Stimulated activated CD4-positive, alpha-beta T cell treated with anti-CD3 and anti-CD28 coated beads, Interleukin-12 subunit alpha, Interleukin-12 subunit beta, amount 100 ng/mL, for 4 hours (primary cell): ENCODE results near the gene ARID3A.

ENCODE experiments used
- DNase-seq: peaks from one replicate; pipeline ENCODE4 v3.0.0-alpha.2; 2020

Gene ARID3A

DNA sequence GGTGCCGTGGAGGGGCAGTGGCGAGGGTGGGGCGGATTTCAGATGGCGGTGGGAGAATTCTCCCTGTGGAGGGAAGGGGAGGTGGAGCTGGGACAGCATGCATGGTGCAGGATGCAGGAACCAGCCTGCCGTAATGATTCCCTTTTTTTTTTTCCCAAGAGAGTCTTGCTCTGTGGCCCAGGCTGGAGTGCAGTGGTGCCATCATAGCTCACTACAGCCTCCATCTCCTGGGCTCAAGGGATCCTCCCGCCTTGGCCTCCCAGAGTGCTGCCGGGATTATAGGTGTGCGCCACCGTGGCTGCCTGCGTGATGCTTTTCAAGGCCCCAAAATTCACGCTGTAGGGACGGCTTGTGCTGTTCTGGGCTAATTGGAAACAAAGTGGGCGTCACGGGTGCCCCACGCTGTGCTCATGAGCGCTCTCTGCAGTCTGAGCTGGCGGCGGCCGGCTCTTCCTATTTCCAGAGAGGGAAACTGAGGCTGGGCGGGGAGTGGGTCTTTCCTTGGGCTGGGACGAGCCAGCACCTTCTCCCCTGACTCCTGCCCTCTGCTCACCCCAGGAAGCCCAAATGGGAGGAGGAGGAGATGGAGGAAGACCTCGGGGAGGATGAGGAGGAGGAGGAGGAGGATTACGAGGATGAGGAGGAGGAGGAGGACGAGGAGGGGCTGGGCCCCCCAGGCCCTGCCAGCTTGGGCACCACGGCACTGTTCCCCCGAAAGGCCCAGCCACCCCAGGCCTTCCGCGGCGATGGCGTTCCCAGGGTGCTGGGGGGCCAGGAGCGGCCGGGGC is 6.2 kb downstream of the ARID3A start:
- DNase-seq = no peak

DNA sequence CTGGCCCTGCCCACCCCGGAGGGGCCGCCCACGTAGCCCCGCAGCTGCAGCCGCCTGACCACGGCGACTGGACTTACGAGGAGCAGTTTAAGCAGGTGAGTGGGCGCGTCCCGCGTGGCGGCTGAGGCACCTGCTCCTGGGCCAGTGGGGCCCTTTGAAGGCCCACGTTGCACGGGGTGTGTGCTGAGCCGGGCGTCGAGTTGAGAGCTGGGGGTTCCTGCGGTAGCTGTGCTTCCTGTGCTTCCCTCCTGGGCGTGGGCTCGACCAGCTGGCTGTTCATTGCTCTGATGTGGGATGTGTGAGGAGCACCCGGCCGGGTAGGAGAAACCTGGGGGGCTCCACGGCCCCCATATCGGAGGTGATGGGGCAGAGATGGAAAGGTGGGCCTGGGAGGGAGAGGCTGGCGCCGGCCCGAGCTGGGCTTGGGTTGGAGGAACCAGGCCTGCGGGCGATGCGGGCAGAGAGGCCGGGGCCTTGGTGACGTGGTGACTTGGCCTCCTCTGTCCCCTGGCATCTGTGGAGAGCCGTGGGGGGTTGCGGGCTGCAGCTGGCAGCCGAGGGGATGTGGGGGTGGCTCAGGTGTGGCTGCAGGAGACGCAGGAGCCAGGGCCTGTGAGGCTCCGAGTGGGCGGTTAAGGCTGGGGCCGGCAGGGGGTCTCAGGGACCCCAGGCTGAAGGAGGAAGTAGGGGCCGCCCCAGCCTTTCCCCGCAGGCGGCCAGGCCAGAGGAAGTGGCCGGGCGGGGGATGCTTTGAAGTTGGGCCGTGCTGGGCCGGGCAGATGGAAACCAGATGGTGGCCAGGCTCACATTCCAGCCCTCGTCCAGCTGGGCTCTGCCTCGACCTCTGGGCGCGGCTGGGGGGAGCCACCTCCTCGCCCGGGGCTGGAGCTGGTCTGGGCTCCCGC is 7.1 kb downstream of the ARID3A start:
- DNase-seq = no peak

DNA sequence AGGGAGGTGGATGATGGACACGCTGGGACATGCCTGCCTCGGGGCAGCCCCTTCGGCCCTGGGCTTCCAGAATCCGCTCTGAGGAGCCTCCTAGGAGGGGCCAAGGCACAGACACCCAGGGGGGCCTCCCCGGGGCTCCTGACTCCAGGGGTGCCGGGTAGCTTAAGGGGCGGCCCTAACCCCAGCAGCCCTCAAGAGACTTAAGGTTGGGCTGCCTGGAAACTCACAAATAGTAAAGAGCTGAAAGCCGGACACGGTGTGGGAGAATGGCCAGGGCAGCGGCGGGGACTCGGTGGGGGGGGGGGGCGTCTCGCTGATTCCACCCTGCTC is 7.7 kb downstream of the ARID3A start:
- DNase-seq = no peak

DNA sequence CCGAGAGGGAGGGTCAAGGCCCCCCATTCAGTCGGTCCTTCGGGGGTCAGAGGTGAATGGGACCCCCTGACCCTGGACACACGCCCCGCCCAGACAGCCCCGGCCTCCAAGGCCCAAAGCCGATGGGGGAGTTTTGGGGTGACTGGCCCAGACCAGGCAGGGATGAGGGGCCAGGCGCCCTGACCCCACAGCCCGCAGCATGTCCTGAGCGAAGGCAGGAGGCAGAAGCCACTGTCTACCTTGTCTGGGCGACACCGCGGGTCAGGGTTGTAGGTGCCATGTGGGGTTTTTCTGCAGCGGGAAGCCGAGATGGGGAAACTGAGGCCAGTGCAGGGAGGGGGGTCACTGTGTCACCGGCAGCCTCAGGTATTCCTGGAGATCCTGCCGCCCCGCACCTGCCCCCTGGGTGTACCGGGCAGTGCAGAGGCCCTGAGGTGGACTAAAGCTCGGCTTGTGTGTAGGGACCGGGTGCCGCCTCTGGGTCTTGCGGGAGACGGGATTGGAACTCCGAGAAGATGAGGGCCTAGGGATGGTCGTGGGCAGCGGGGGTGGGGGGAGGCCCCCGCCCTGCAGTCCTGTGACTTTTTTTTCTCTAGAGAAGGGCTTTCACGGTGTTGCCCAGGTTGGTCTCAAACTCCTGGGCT is 8.5 kb downstream of the ARID3A start:
- DNase-seq = no peak

DNA sequence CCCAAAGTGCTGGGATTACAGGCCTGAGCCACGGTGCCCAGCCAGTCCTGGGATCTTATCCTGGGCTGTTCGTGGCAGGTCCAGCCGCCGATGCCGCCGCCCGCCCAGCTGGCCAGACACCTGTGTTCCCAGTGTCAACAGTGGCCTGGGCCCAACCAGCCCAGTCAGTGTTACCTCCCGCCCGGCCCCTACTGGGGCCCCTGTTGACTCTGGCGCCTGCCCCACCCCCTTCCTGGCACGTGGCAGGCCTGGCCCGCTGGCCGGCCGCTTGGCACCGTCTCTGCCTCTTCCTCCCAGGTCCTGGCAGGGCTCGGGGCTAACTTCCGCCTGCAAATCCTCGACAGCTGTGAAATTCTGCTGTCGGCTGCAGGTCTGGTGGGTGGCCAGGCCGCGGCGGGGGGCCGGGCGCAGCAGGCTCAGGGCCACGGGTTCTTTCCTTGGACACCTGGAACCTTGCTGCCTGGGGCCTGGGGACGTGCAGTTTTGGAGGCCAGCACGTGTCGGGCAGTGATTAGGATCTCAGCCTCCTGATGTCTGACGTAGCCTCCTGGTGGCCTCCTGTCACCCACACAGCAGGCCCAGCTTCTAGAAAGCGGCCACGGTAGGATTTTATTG is 9.1 kb downstream of the ARID3A start:
- no peak for DNase-seq

DNA sequence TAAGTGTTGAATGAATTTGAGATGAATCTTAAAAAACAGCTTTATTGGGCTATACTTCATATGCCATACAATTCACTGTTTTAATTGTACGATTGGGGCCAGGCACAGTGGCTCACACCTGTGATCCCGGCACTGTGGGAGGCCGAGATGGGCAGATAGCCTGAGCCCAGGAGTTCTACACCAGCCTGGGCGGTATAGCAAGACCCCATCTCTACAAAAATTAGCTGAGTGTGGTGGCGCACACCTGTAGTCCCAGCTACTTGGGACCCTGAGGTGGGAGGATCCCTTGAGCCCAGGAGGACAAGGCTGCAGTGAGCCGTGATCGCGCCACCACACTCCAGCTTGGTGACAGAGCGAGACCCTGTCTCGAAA is 10.3 kb downstream of the ARID3A start:
- DNase-seq = no peak

DNA sequence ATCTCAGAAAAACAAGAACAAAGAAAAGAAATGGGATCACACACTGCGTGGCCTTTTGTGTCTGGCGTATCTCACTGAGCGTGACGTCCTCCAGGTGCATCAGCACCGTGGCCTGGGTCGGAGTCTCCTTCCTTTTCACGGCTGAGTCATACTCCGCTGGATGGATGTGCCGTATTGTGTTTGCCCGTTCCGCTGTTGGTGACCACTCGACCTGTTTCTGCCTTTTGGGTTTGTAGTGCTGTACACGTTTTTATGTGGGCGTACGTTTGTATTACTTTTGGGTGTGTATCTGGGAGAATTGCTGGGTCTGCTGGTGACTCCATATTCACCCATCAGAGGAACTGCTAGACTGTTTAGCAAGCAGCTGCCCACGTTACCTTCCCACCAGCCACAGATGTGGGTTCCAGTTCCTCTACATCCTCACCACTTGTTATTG is 11.4 kb downstream of the ARID3A start:
- no peak for DNase-seq

DNA sequence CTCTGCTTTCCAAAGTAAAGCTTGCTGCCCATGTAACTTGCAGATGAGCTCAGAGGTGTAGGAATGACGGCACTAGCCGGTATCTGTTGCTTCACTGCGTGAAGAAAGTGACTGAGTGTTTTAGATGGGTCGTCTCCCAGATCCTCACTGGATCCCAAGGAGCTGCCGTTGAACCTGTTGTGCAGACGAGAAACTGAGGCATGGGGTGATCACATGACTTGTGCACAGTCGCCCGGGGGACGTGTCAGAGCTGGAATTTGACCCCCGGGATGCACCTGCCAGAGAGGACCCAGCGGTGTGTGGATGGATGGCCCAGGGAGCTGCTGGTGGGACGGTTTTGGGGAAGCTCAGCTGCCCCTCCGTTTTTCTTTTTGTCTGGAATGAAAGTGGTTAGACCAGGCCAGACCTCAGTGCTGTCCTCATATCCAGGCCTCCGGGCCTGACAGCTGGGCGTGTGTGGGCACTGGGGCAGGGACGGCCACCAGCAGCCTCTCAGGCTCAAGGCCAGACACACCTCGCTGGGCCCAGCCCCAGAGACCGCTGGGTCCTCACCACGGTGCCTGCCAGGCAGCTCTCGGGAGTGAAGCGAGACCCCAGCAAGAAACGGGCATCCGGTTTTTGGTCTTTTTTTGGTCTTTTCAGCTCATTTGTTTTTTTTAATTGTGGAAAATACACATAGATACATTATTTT is 12.5 kb downstream of the ARID3A start:
- no peak for DNase-seq

DNA sequence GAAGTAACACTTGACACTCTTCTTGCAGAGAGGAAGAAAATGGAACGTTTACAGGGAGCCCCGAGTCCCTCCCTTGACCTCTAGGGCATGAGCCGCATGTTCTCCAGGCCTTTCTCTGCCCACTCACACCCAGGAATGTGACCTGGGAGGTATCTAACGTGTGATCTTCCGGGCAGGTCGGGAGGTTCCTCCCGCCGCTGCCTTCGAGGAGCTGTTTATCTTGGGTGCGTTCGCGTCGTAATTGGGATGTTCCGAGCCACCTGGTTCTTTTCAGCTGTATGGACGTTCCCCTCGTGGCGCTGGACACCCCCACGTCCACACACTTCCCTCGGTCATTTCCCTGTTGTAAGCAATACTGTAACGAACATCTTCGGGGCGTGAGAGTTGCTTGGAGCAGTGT is 13.6 kb downstream of the ARID3A start:
- DNase-seq = no peak

DNA sequence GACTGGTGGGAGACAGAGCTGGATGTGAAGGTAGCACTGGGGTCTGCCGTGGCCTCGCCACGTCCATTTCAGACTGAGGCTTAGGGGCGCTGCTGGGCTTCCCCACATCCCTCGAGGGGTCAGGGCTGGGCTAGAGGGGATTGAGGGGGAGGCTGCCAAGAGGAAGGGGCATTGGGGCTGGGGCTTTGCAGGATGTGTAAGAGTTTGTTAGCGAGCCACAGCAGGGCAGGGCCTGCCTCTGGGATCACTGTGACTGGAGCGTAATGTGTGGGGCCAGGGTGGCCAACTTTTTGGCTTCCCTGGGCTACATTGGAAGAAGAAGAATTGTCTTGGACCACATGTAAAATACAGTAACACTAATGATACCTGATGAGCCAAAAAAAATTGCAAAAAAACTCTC is 14.1 kb downstream of the ARID3A start:
- DNase-seq = no peak

DNA sequence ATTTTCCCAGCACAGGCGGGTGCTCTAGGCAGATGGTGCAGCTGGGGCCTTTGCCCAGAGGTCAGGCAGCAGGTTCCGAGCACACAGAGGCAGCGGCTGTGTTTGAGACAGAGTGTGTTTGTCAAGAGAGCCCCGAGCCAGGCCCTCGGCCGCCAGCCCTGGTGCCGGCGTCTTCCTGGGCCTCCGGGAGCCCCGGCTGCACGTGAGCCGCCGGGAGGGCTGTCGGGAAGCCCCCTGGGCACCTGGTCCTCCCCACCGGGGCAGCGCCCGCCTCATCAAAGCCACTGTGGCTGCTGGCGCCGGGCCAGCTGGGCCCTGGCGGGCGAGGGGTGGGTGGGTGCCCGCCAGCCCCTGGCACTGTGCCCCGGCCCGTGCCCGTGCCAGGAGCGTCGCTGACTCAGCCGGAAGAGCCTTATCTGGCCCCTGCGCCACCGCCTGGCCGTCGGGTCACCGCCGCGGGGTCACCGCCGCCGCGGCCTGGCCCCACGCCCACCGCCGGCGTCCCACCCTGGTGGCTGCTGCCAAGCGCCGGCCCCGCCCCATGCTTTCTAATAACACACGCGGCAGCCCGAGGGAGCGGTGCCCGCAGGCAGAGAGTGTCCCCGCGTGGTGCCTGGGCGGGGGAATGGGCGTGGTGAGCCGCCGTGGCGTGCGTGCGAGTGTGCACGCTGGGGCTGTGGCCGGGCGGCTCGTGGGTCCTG is 14.9 kb downstream of the ARID3A start:
- peak; percentile 61 for DNase-seq

DNA sequence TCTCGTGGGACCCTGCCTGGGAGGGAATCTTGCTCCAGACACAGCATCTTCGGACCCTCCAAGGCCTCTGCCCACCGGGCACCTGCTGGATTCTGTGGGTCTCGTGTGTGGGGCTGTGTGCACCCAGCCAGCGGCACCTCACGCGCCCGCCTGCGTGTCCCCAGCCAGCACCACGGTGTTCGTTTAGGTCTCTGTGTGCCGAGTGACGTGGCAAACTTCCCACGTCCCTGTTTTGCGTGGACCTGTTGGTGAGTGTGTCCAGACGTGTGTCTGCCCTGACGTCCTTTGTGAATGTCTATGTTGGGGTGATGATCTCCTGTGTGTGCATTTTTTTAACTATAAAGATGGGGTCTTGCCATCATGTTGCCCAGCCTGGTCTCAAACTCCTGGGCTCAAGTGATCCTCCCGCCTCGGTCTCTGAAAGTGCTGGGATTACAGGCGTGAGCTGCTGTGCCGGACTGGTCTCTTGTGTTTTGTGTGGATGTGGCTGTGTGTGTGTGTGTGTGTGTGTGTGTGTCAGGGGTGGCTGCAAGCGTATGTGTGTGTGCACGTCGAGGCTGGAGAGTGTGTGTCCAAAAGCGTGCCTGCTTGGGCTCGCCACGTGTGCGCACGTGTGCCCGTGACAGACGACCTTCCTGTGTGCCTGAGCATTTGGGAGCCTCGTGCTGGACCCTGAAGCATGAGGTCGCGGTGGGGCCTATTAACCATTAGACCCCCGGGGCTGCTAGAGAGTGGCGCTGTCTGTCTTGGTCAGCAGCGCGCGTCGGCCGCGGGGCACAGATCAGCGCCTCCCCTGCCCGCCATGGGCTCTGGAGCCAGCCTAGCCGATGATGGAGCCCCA is 15.7 kb downstream of the ARID3A start:
- no peak for DNase-seq

DNA sequence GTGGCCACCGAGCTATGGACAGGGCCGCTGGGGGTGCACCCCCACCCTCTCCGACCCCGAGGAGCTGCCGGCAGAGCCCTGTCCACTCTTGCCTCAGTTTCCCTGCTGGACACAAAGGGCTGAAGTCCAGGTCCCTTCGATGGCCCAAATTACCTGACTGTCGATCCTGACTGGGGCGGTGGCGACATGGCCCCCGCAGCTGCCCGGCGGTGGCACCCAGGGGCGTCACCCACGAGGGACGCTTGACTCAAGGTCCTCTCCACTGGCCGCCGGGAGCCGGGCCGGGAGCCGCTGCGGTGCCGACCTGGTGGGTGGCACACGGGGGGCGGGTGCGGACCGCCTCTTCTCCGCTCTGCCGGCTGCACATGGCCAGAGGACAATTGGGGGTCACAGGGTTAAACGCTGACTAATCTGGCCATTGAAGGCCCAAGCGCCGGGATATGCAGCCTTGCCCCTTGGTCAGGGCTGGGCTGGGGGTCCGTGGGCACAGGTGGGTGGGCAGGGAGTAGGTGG is 16.4 kb downstream of the ARID3A start:
- DNase-seq = no peak

DNA sequence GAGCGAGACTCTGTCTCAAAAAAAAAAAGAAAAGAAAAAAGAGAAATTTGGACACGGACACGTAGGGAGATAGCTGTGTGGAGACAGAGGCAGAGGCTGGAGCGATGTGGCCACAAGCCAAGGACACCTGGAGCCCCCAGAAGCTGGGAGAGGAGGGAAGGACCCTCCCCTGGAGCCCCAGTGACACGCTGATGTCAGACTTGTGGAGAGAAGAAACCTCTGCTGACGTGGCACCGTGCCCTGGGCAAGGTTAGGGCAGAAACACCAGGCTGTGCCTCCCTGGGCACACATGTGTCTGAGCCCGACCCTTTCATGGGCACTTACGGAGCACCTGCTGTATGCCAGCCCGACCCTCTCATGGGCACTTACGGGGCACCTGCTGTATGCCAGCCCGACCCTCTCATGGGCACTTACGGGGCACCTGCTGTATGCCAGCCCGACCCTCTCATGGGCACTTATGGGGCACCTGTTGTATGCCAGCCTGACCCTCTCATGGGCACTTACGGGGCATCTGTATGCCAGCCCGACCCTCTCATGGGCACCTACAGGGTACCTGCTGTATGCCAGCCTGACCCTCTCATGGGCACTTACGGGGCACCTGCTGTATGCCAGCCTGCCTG is 17.8 kb downstream of the ARID3A start:
- DNase-seq = no peak

DNA sequence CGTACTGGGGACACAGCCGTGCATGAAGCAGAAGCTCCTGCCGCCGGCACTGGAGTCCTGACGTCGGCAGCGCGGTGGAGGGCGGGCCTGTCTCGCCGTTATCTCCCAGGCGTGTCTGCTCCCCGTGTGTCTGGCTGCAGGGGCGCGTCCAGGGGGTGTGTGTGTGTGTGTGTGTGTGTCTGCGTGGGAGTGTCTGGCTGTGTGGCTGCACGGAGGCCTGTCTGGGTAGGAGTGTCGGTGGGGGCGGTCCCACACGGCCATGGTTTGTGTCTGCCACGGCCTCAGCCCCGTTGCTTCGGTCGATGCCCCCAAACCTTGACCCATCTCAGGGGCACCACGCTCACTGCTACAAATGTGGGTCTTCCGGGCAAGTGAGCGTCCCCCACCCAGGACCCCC is 18.3 kb downstream of the ARID3A start:
- DNase-seq = no peak

DNA sequence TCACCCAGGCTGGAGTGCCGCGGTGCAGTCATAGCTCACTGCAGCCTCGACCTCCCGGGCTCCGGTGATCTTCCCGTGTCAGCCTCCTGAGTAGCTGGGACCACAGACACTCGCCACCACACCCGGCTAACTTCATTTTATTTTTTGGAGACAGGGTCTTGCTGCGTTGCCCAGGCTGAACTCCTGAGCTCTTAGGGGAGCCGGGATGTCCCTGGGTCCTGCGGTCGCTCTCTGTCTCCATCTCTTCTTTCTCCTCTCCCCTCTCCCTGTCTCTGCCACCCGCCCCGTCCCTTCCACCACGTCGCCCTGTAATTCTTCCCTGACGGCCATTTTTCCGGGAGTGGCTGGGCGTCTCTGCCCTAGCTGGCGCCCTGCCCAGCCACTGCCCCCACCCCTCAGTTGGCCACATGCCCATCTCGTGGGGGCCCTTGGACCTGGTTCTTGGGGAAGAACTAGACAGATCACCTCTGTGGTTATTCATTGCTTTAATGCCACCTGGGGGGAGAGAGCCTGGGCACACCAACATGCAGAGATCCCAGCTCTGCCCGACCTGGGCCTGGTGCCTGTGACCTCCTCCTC is 18.9 kb downstream of the ARID3A start:
- no peak for DNase-seq

DNA sequence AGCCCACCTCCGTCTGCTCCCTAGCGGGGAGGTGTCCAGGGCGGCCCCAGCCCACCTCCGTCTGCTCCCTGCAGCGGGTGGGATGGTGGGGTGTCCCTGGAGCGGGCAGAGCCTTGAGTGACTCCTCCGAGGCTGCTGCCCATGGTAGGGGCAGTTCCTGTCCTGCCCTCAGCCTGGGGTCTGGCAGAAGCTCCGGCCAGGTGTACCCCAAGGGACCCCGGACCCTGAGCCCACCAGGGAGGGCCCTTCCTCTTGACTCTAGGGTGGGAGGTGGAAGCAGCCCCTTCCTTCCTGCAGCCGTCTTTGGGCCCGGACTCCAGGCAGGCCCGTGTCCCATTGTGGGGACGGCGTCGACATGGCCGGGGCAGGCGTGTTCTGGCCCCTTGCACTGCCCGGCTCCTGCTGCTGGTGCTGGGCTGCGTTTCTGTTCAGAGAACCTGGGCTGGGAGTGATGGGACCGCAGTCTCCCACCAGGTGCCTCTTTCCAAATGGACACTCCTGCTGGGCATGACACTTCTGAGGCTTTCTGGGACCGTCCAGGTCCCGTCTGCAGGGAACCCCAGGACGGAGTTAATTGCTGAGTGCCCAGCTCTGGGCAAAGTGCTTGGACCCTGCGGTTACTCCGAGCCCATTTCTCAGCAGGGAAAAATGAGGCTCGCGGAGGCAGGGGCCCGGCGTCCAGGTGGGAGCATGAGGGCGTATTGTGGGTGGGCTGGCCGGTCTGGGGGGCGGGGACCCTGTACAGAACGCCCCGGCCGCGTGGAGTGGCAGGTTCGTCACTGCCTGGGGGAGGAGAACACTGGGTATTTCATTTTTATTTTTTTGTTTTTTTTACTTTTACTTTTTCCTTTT is 19.8 kb downstream of the ARID3A start:
- no peak for DNase-seq

DNA sequence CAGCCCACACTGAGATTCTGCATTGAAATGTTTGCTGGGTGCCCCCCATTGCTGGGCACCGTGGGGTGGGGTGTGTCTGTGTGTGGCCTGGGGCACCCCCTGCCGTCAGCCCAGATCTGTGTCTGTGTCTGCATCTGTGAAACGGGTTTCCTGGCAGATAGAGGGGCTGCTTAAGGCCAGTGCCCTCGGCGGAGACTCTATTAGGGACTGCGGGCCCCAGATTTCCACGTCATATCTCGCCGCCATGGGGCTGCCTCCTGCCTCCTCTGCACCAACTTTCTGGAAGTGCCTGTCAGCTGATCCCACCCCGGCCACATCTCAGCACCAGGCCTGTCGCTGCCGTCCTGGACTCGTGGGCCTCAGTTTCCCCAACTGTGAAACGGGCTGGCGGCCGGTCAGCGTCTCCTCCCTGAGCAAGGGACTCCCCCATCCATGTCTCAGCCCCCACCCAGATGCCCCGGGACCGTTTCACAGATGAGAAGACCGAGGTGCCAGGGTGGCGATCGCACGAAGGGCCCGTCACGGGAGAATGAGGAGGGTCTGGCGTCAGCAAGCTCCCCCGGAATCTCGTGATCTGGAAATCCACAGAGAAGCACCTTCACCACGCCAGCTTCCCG is 21.4 kb downstream of the ARID3A start:
- DNase-seq = no peak
